HG03457 (cell line): ENCODE data around the gene PTER.

Experiments used
- ATAC-seq: cut with Tn5 transposase; IDR thresholded peaks from one replicate; pipeline ENCODE4 v1.9.1; 2021; ENCODE audit warnings: moderate number of reproducible peaks; ENCODE audit not compliant: unreplicated experiment

The PTER gene

DNA sequence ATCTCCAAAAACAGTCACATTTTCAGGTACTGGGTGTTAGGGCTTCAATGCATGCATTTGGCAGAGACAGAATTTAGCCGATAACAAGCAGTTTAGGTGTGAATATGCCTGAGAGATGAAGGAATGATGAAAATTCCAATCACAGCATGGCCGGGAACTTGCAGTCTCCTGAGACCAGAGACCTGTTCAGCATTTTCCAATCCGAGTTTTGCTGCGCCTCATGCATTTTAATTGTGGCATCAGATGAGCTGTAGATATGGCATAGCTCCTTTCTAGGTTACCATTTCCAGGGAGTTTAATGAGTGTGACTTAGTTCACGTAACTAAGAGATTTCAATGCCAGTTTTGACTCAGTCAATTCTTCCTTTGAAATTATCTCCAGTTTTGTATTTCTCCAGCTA is 99.3 kb downstream of the PTER start:
- ATAC-seq = no peak

DNA sequence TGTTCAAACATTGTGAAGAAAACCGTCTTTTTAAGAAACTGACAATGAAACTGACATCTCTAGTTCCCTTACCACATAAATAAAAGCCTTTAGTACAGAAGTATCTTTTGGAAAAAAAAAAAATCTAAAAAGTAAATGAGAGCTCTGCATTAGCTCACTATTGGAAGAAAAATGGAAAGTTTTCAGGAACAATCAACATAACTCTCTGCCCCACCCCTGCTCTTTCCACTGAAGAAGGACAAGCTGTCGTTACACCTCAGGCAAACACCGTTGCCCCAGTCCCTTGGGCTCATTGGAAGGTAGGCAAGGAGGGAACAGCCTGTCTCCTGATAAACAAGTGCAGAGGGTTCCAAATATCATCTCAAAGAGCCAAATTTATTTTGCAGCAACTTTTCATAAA is 107.3 kb downstream of the PTER start:
- ATAC-seq = no peak

DNA sequence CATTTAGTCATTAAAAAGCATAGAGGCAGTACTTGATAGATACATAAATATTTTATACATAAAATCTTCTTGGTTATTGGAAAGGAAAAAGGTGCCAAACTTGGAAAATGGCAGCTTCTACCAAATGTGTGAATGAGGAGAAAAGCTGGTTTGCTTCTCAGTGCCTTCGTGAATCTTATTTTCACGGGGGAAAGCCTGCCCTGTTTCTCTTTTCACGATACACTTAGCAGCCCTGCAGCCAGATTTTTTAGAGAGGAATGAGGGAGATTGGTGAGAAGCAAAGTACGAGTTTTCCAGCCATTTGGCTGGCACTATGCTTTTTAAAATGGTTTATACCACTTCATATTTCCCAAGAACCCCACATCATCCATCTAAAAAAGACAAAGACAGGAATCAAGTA is 107.8 kb downstream of the PTER start:
- ATAC-seq = no peak

DNA sequence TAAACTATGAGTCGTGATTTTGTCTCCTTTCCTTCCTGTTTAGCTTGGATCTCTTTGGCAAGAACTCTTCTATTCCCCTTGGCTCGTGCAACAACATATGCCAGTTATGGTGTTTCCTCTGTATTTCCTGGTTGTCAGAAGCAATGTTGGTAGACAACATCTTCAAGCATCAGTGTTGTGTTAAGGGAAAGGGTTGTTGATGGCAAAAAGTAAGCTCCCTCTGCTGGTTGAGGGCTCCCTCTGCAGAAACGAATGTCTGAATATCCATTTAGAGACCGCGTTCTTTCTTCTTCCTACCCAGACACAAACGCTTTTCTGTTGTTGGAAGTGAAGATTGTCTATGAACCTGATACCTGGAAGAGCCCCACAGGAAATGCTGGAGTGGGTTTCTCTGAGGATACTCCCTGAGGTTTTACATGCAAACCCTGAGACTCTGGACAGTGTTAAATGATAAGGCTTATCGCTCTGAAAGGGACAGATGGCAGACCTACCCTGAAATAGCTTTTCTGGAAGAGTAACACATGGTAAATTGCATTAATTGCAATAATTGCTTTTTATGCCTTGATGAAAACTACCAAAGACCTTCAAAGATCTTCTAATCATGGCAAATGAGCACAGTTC is 108.4 kb downstream of the PTER start:
- ATAC-seq = no peak

DNA sequence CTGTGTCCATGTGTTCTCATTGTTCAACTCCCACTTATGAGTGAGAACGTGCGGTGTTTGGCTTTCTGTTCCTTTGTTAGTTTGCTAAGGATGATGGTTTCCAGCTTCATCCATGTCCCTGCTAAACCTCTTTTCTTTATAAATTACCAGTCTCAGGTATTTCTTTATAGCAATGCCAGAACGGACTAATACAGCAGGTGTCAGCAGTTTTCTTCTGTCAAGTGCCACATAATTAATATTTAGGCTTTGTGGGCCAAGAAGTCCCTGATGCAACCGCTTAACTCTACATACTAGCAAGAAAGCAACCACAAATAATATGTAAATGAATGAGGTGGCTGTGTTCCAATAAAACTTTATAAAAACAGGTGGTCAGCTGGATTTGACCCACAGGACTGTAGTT is 111.2 kb downstream of the PTER start:
- ATAC-seq = no peak

DNA sequence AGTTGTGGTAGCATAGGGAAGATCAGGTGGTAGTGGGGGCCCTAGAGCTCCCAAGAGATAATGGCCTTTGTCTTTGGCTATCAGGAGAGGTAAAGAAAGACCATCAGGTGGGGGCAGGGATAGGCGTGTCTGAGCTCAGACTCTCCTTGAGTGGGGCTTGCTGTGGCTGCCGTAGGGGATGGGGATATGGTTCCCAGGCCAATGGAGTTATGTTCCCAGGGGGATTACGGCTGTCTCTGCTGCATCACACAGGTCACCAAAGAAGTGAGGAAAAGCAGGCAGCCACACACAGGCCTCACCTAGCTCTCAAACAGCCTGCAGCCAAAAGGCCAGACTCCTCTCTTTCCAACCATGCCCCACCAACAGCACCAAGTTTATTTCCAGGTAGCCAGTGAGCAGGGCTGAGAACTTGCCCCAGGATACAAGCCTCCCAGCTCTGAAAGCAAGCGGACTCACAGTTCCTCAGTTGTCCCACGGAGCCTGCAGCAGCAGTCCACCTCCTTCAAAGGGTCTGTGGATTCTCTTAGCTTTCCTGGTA is 122.5 kb downstream of the PTER start:
- ATAC-seq = no peak

DNA sequence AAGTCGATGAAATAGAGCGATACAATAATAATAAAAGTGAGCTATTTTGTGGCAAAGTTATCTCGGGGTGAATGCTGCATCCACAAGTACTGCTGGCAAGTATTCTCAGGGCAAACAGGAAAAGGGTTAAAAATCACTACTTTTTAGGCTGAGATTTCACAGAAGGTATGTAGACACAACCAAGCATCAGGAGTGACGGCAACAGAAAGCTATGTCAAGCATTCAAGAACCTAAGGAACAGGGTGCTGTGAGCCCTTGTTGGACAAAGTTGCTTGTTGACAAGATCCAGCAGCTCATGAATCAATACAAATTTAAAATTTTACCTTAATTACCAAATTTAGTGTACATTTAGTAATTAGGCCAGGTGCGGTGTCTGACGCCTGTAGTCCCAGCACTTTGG is 126.1 kb downstream of the PTER start:
- ATAC-seq = no peak
